GM23338 (cell line): ENCODE measurements around the gene ZNF664. TPM values are rescaled to one million over a fixed set of nuclear protein-coding genes. Genes with fewer than 3 reads are reported as not detected.

Experiments used
- ATAC-seq: fragments of 200-7000 bp; cut with Tn5 transposase; 3 replicates; pipeline ENCODE4 v1.9.1; 2020
- DNase-seq: peaks from one replicate; pipeline ENCODE4 v3.0.0-alpha.2; 2015; ENCODE audit warnings: low spot score
- H2AFZ ChIP-seq: fragments of 200-600 bp; sonication (generic); 2 replicates; pipeline ENCODE4 v1.8.0; 2016; ENCODE audit warnings: antibody characterized with exemption, mild to moderate bottlenecking, moderate library complexity
- H3F3A ChIP-seq: fragments of 200-600 bp; sonication (generic); replicated peaks from 2 replicates; pipeline ENCODE4 v1.8.0; 2017; ENCODE audit warnings: antibody characterized with exemption, mixed run types, low read depth
- H3K27ac ChIP-seq: fragments of 200-600 bp; sonication (generic); 2 replicates; pipeline ENCODE4 v1.6.1; 2016; ENCODE audit warnings: low read depth
- H3K27me3 ChIP-seq: fragments of 200-600 bp; sonication (generic); 2 replicates; pipeline ENCODE4 v1.8.0; 2016; ENCODE audit warnings: mild to moderate bottlenecking, mixed run types, moderate library complexity; ENCODE audit not compliant: insufficient read depth
- H3K36me3 ChIP-seq: fragments of 200-600 bp; sonication (generic); 2 replicates; pipeline ENCODE4 v1.8.0; 2016; ENCODE audit warnings: mild to moderate bottlenecking; ENCODE audit not compliant: insufficient read depth
- H3K4me1 ChIP-seq: fragments of 200-600 bp; sonication (generic); 2 replicates; pipeline ENCODE4 v1.8.0; 2016; ENCODE audit warnings: mild to moderate bottlenecking, moderate library complexity; ENCODE audit not compliant: insufficient read depth
- H3K4me2 ChIP-seq: fragments of 200-600 bp; sonication (generic); 2 replicates; pipeline ENCODE4 v1.7.1; 2017; ENCODE audit warnings: mixed run types
- H3K4me3 ChIP-seq: fragments of 200-600 bp; sonication (generic); 2 replicates; pipeline ENCODE4 v1.6.1; 2016; ENCODE audit warnings: mixed run types
- H3K79me2 ChIP-seq: fragments of 200-600 bp; sonication (generic); replicated peaks from 2 replicates; pipeline ENCODE4 v1.8.0; 2017; ENCODE audit warnings: mild to moderate bottlenecking; ENCODE audit not compliant: insufficient read depth
- H3K9me2 ChIP-seq: fragments of 200-600 bp; sonication (generic); 2 replicates; pipeline ENCODE4 v1.8.0; 2017; ENCODE audit not compliant: insufficient read depth
- H4K20me1 ChIP-seq: fragments of 200-600 bp; sonication (generic); replicated peaks from 2 replicates; pipeline ENCODE4 v1.8.0; 2017; ENCODE audit warnings: mild to moderate bottlenecking; ENCODE audit not compliant: insufficient read depth
- H3K27ac Mint-ChIP-seq: 2 replicates; pipeline ENCODE4 v1.8.0; 2020; ENCODE audit warnings: inconsistent platforms, mild to moderate bottlenecking, moderate library complexity, mixed read lengths
- H3K27me3 Mint-ChIP-seq: 3 replicates; pipeline ENCODE4 v1.8.0; 2022; ENCODE audit warnings: low read depth, mild to moderate bottlenecking, moderate library complexity, mixed read lengths, inconsistent platforms; ENCODE audit not compliant: insufficient read depth, poor library complexity
- H3K36me3 Mint-ChIP-seq: 3 replicates; pipeline ENCODE4 v1.8.0; 2021; ENCODE audit warnings: low read depth, mild to moderate bottlenecking, inconsistent platforms, moderate library complexity, mixed read lengths
- H3K4me1 Mint-ChIP-seq: 3 replicates; pipeline ENCODE4 v1.8.0; 2020; ENCODE audit warnings: mild to moderate bottlenecking, inconsistent platforms, mixed read lengths
- H3K4me3 Mint-ChIP-seq: 3 replicates; pipeline ENCODE4 v1.8.0; 2021; ENCODE audit warnings: moderate library complexity, mild to moderate bottlenecking, inconsistent platforms, mixed read lengths
- H3K9me3 Mint-ChIP-seq: 3 replicates; pipeline ENCODE4 v1.8.0; 2020; ENCODE audit warnings: moderate library complexity, mild to moderate bottlenecking, inconsistent platforms, mixed read lengths
- EZH2phosphoT487 ChIP-seq: fragments of 200-600 bp; sonication (generic); IDR thresholded peaks from one replicate; pipeline ENCODE4 v1.8.1; 2018; ENCODE audit warnings: antibody characterized with exemption; ENCODE audit not compliant: unreplicated experiment
- JUNB ChIP-seq: IDR thresholded peaks from one replicate; pipeline ENCODE4 v1.6.1; 2016; ENCODE audit warnings: antibody characterized with exemption; ENCODE audit not compliant: unreplicated experiment
- NANOG ChIP-seq: IDR thresholded peaks from 2 replicates; pipeline ENCODE4 v1.6.1; 2016; ENCODE audit warnings: antibody characterized with exemption, borderline replicate concordance
- STAT1 ChIP-seq: IDR thresholded peaks from one replicate; pipeline ENCODE4 v1.6.1; 2016; ENCODE audit warnings: antibody characterized with exemption; ENCODE audit not compliant: unreplicated experiment
- ZNF331 ChIP-seq: fragments of 250-450 bp; sonication (Bioruptor Pico); IDR thresholded peaks from 2 replicates; pipeline ENCODE4 v1.5.0; 2020; ENCODE audit warnings: low read depth, mild to moderate bottlenecking, moderate library complexity
- polyA plus RNA-seq: library from polyadenylated mRNA; unstranded; fragments of >200 nt; fragmentation: Nextera tagmentation; extraction: Ambion mirVana; gene quantifications from 2 replicates; pipeline ENCODE4 v1.2.1, GENCODE V29; 2016
- total RNA-seq: library from RNA; depleted of rRNA; stranded (reverse); fragments of >200 nt; shearing (Covaris generic); gene quantifications from 2 replicates; pipeline ENCODE4 v1.2.3, GENCODE V29; 2014
- TF ChIP-seq, protein P1 (sequence below), 2 experiments: fragments of 200-600 bp in 1 of 2; sonication (generic) in 1 of 2; conservative IDR thresholded peaks; 2 replicates each; pipeline versions ENCODE4 v1.5.1 to v1.6.1; 2016 to 2017; ENCODE audit warnings: antibody characterized with exemption in 2 of 2, low read depth in 2 of 2, mild to moderate bottlenecking in 2 of 2, moderate library complexity in 1 of 2
- TF ChIP-seq, protein P2 (sequence below): IDR thresholded peaks from one replicate; pipeline ENCODE4 v1.6.1; 2018; ENCODE audit warnings: antibody characterized with exemption; ENCODE audit not compliant: unreplicated experiment
- TF ChIP-seq, protein P3 (sequence below): IDR thresholded peaks from 2 replicates; pipeline ENCODE4 v1.6.1; 2016; ENCODE audit warnings: antibody characterized with exemption

Gene ZNF664
- total and polyA plus RNA-seq, 2 experiments from 2014 or later: 8.1 to 35.2 TPM

DNA sequence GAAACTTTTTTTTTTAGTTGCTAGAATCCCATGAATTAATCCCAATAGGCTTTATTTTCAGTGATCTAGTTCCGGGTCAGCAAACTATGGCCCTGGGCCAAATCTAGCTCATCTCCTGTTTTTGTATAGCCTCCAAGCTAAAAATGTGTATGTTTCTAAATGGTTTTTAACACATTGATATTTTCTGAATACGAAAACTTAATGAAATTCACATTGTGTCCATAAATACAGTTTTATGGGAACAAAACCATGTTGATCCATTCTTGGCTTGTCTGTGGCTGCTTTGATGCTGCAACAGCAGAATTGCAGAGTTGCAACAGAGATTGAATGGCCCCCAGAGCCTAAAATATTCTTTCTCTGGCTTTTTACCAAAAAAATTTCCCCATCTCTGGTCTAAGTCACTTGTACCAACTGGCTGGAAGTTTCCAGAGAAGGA is 47.5 kb downstream of the ZNF664 start:
- Histone ChIP-seq H3K27me3 (no peaks in the 10 kb centered on the region), H3K9me2 (no peaks in the 10 kb centered on the region), H3K4me1 (no peaks in the 10 kb centered on the region), H3K4me2 (no peak overlapping the region), H4K20me1 (no peaks in the 10 kb centered on the region), H3K79me2 (no peaks in the 10 kb centered on the region), H3K4me3 (no peak overlapping the region), H3K36me3 (no peaks in the 10 kb centered on the region), H3K27ac (no peak overlapping the region), H3F3A (no peaks in the 10 kb centered on the region), H2AFZ (no peak overlapping the region)
- TF ChIP-seq EZH2phosphoT487 (no peak), ZNF331 (CRISPR knock-in tag) (no peak)
- TF ChIP-seq, protein P1, sequence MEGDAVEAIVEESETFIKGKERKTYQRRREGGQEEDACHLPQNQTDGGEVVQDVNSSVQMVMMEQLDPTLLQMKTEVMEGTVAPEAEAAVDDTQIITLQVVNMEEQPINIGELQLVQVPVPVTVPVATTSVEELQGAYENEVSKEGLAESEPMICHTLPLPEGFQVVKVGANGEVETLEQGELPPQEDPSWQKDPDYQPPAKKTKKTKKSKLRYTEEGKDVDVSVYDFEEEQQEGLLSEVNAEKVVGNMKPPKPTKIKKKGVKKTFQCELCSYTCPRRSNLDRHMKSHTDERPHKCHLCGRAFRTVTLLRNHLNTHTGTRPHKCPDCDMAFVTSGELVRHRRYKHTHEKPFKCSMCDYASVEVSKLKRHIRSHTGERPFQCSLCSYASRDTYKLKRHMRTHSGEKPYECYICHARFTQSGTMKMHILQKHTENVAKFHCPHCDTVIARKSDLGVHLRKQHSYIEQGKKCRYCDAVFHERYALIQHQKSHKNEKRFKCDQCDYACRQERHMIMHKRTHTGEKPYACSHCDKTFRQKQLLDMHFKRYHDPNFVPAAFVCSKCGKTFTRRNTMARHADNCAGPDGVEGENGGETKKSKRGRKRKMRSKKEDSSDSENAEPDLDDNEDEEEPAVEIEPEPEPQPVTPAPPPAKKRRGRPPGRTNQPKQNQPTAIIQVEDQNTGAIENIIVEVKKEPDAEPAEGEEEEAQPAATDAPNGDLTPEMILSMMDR (conservative IDR thresholded peaks at IDR 0.05; ENCODE audit: low read depth in 2 of 2): no peak
- TF ChIP-seq, protein P2, sequence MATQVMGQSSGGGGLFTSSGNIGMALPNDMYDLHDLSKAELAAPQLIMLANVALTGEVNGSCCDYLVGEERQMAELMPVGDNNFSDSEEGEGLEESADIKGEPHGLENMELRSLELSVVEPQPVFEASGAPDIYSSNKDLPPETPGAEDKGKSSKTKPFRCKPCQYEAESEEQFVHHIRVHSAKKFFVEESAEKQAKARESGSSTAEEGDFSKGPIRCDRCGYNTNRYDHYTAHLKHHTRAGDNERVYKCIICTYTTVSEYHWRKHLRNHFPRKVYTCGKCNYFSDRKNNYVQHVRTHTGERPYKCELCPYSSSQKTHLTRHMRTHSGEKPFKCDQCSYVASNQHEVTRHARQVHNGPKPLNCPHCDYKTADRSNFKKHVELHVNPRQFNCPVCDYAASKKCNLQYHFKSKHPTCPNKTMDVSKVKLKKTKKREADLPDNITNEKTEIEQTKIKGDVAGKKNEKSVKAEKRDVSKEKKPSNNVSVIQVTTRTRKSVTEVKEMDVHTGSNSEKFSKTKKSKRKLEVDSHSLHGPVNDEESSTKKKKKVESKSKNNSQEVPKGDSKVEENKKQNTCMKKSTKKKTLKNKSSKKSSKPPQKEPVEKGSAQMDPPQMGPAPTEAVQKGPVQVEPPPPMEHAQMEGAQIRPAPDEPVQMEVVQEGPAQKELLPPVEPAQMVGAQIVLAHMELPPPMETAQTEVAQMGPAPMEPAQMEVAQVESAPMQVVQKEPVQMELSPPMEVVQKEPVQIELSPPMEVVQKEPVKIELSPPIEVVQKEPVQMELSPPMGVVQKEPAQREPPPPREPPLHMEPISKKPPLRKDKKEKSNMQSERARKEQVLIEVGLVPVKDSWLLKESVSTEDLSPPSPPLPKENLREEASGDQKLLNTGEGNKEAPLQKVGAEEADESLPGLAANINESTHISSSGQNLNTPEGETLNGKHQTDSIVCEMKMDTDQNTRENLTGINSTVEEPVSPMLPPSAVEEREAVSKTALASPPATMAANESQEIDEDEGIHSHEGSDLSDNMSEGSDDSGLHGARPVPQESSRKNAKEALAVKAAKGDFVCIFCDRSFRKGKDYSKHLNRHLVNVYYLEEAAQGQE: no peak
- DNase-seq (no peak), ATAC-seq (no peak)
- Mint-ChIP-seq H3K36me3 (no peaks in the 10 kb centered on the region; the same call in 2 of the 3 replicates), H3K4me3 (no peak overlapping the region), H3K27ac (no peak overlapping the region), H3K27me3 (peaks cover under 1% of the 10 kb centered on the region), H3K9me3 (peaks cover 2% of the 10 kb centered on the region; the same call in 1 of the 3 replicates), H3K4me1 (peaks cover 4% of the 10 kb centered on the region; the same call in 2 of the 3 replicates)

DNA sequence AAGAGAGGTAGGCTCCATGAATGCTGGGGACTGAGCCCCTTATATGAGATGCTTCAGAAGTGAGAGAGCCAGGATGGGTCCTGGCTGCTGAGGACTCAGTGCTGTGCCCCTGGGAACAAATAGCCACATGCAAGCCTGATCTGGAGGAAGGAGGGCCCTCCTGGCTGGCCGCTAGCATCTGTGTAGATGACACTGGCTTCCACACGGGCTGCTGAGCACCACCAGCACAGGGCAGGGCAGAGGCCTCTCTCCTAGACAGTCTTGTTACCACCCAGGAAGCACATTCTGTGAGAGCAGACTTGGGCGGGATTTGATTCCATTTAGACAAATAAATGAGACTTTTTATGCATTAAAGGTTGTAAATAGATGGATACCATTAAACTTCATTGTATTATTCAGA is 48.0 kb downstream of the ZNF664 start:
- Mint-ChIP-seq H3K4me1 (peaks cover 4% of the 10 kb centered on the region; the same call in 2 of the 3 replicates), H3K9me3 (peaks cover 7% of the 10 kb centered on the region; the same call in 2 of the 3 replicates), H3K27ac (no peak overlapping the region), H3K4me3 (no peak overlapping the region), H3K27me3 (peaks cover 4% of the 10 kb centered on the region), H3K36me3 (no peaks in the 10 kb centered on the region; the same call in 2 of the 3 replicates)
- H3K27ac ChIP-seq: no peak overlapping the region
- no peaks in the 10 kb centered on the region for H3F3A ChIP-seq
- H3K4me2 ChIP-seq: no peak overlapping the region
- ATAC-seq (peak; percentile 80), DNase-seq (no peak)
- no peaks in the 10 kb centered on the region for H3K4me1 ChIP-seq
- H3K4me3 ChIP-seq: no peak overlapping the region
- H3K27me3 ChIP-seq: no peaks in the 10 kb centered on the region
- no peaks in the 10 kb centered on the region for H3K79me2 ChIP-seq
- H3K9me2 ChIP-seq: no peaks in the 10 kb centered on the region
- H3K36me3 ChIP-seq: no peaks in the 10 kb centered on the region
- no peak overlapping the region for H2AFZ ChIP-seq
- TF ChIP-seq STAT1 (no peak), JUNB (no peak), NANOG (no peak), ZNF331 (CRISPR knock-in tag) (no peak)
- TF ChIP-seq, protein P1 (conservative IDR thresholded peaks at IDR 0.05; ENCODE audit: low read depth in 2 of 2): no peak
- TF ChIP-seq, protein P3, sequence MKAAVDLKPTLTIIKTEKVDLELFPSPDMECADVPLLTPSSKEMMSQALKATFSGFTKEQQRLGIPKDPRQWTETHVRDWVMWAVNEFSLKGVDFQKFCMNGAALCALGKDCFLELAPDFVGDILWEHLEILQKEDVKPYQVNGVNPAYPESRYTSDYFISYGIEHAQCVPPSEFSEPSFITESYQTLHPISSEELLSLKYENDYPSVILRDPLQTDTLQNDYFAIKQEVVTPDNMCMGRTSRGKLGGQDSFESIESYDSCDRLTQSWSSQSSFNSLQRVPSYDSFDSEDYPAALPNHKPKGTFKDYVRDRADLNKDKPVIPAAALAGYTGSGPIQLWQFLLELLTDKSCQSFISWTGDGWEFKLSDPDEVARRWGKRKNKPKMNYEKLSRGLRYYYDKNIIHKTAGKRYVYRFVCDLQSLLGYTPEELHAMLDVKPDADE: no peak
- TF ChIP-seq, protein P2: no peak
- no peaks in the 10 kb centered on the region for H4K20me1 ChIP-seq
